ENCODE measurements around the gene TGFB2.

Gene TGFB2

DNA sequence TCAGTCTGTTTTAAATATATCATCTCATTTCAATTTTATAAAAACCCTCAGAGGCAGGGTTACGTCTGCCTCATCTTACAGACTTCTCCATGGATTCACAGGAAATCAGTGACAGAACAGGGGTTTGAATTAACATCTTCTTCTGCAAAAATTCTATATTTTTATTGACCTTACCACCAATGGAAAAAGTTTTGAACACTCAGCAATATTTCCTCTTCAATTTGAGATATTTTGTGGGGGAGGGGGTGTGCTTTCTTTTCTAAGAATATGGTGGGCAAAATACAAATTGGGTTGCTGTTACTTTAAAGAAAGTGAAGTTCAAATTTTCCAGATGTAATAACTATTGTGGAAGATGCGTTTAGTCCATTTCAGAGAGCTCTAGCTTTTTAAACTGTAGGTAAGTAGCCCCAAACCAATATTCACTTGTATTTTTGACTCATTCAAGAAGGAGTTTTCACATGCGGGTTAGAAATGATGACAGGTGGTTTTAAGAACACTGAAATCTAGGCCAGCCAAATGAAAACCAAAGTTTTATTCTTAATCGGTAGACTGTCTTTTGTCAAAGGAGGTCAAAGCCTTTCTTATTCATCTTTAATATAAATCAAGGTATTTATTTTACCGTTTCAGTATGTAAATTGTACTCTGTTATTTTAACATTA is 17.4 kb downstream of the TGFB2 start:
- DNase-seq = no peak

DNA sequence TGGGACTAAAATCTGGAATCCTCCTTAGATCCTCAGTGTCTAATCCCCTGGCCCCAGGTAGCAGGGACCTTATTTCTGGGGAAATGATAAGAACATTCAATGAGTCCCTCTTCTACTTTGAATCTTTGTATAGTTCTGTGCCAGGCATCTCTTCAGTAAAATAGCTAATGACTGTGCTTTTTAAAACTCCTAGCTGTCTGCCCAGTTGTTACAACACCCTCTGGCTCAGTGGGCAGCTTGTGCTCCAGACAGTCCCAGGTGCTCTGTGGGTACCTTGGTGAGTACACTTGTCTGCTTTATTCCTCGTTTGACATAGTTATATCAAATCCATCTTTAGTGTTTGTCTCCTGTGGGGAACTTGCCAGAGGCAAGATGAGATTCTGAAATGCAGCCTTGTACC is 18.0 kb downstream of the TGFB2 start:
- peak in 1 of 3 experiments; percentile 11 for DNase-seq

GRCh38 chr1:218364028-218364710 is 19.0 kb downstream of the TGFB2 start:
- peak in 2 of 3 experiments; percentile 6 to 23 for DNase-seq

GRCh38 chr1:218365226-218365999 is 20.3 kb downstream of the TGFB2 start:
- DNase-seq = no peak

GRCh38 chr1:218366322-218367052 is 21.4 kb downstream of the TGFB2 start:
- DNase-seq = peak; percentile 57 to 92 (median 66)

DNA sequence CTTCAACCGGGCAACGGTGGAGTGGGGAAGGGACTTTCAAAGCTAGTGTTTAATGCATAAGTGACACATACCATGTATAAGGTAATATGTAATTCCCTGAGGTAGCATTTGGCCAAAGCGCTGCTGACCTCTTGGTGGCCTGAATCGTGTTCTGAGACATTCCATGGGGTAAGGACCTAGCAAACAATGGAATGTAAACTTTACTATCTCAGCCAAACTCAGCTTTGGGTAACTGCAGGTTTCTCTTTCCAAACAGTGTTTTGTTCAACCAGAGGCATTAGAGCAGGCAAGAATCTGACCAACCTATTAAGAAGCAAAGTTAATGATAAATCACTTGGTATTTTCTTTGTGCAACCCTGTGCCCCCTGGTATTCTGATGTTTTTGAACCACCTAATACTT is 22.0 kb downstream of the TGFB2 start:
- no peak for DNase-seq

DNA sequence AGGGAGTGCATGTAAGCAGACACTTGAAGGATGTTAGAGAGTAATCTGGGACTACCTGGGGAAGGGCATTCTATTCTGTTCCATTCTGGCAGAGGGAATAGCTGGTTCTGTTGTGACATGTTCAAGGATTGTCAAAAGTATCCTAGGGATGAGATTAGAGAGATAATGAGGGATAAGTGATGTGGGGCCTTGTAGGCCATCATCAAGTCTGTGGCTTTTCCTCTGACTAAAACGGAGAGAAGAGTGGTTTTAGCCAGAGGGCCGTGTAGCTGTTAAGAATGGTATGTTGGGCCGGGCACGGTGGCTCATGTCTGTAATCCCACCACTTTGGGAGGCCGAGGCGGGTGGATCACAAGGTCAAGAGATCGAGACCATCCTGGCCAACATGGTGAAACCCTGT is 23.6 kb downstream of the TGFB2 start:
- no peak for DNase-seq

- no peak for DNase-seq
These were observed 24.8 kb downstream of the TGFB2 start for GRCh38 chr1:218369688-218370511.

DNA sequence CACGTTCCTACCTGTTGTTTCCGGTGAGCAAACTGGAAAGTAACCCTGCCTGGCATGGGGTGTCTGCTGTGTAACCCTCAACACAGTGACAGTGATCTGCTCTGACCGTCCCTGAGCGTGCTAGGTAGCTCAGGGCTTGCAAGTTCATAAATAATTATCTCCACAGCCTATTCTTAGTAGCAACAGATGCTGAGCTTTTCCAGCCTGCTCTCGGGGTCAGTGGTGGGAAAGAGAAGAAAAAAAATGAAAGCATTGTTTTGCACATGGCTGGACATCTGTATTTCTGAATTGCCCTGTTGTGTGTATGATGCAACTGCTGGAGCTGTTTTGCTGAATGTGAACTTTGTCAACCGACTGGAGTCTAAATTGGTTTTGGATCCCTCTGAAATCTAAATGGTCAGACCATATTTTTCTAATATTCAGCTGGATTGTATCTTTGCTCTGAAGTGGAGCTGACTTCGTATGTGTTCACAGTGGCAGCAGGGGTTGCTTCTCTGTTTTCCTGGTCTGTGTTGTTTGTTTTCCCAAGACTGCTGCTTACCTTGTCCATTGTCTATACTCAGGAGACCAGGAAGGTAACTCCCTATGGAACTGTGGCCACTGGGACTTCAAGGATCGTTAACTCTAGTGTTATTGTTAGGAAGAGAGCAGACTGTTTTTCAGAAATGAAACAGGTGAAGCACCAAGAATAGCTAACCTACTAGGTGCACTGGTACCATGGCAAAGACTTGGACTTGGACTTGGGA is 27.0 kb downstream of the TGFB2 start:
- peak; percentile 37 to 77 (median 44) for DNase-seq

- DNase-seq = peak in 1 of 3 experiments; percentile 8
These were observed 29.5 kb downstream of the TGFB2 start for GRCh38 chr1:218374401-218375353.

- no peak for DNase-seq
These were observed 31.6 kb downstream of the TGFB2 start for GRCh38 chr1:218376722-218377121.

GRCh38 chr1:218377143-218377660 is 32.1 kb downstream of the TGFB2 start:
- no peak for DNase-seq

GRCh38 chr1:218380125-218380977 is 35.2 kb downstream of the TGFB2 start:
- DNase-seq = peak in 1 of 3 experiments; percentile 24

- peak in 1 of 3 experiments; percentile 22 for DNase-seq
These were observed 37.1 kb downstream of the TGFB2 start for GRCh38 chr1:218382261-218382660.

DNA sequence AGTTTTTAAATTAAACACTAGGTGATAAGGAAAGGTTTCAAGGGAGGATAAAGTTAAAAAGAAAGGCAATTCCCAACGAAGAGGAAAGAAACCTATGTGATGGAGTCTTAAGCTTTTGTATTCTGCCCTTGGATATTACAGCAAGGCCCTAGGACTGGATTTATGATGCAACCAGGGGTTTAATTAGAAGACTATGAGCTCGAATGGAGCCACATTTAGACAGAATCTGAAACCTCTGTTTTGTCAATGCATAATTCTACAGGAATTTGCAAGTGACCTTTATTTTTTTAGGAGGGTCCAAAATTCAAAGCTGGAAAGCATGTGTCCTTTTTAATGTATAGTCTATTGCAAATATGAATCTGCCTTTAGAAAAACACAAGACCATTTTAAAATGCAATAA is 37.9 kb downstream of the TGFB2 start:
- DNase-seq = peak in 1 of 3 experiments; percentile 75

- DNase-seq = no peak
These were observed 38.5 kb downstream of the TGFB2 start for GRCh38 chr1:218383681-218384080.

- DNase-seq = peak in 2 of 3 experiments; percentile 16 to 31
These were observed 39.5 kb downstream of the TGFB2 start for GRCh38 chr1:218384581-218384993.

GRCh38 chr1:218388591-218388990 is 43.5 kb downstream of the TGFB2 start:
- no peak for DNase-seq

GRCh38 chr1:218390618-218391017 is 45.5 kb downstream of the TGFB2 start:
- peak in 2 of 3 experiments; percentile 5 to 29 for DNase-seq

All from NCI-H1417 (cell line).